ENCODE results near the gene DRC7.
"Not testable (repeated sequence)": the region's sequence is repeated elsewhere in the genome, so short reads cannot be mapped to it uniquely, and the experiment has no call there.

DRC7 gene

GRCh38 chr16:57778658-57779057 is 84.1 kb downstream of the DRC7 start:
- DNase-seq (ENCODE audit: extremely low read depth, insufficient read length) = no peak
- Histone ChIP-seq H3K27me3 (replicated peaks; ENCODE audit: control insufficient read depth, insufficient read depth, low read length) (no peaks in the 10 kb centered on the region; the same call in 1 of the 2 replicates), H3K36me3 (ENCODE audit: control insufficient read depth, insufficient read depth, low read length) (no peaks in the 10 kb centered on the region), H3K4me3 (replicated peaks; ENCODE audit: low read depth, low read length) (no peak overlapping the region)
- TF ChIP-seq CTCF (IDR thresholded peaks at IDR 0.05; ENCODE audit: insufficient read depth, low read length, poor library complexity, severe bottlenecking) = no peak

- H3K36me3 ChIP-seq (ENCODE audit: control insufficient read depth, insufficient read depth, low read length); H3K4me3 ChIP-seq (replicated peaks; ENCODE audit: low read depth, low read length); H3K27me3 ChIP-seq (replicated peaks; ENCODE audit: control insufficient read depth, insufficient read depth, low read length); DNase-seq (ENCODE audit: extremely low read depth, insufficient read length): not testable (repeated sequence)
These were observed 85.2 kb downstream of the DRC7 start for GRCh38 chr16:57779836-57780235.

GRCh38 chr16:57781349-57781740 is 86.7 kb downstream of the DRC7 start:
- H3K4me3 ChIP-seq (replicated peaks; ENCODE audit: low read depth, low read length) = no peak overlapping the region
- H3K27me3 ChIP-seq (replicated peaks; ENCODE audit: control insufficient read depth, insufficient read depth, low read length) = no peaks in the 10 kb centered on the region; the same call in 1 of the 2 replicates
- H3K36me3 ChIP-seq (ENCODE audit: control insufficient read depth, insufficient read depth, low read length) = no peaks in the 10 kb centered on the region
- TF ChIP-seq CTCF (IDR thresholded peaks at IDR 0.05; ENCODE audit: insufficient read depth, low read length, poor library complexity, severe bottlenecking) = no peak
- DNase-seq (ENCODE audit: extremely low read depth, insufficient read length) = no peak
